ENCODE data around the gene PHACTR2. TPM values are rescaled to one million over a fixed set of nuclear protein-coding genes. Genes with fewer than 3 reads are reported as not detected.

Gene PHACTR2
- total RNA-seq, 6 donors from 2014 or later: 68.1 to 133 (median 109) TPM

DNA sequence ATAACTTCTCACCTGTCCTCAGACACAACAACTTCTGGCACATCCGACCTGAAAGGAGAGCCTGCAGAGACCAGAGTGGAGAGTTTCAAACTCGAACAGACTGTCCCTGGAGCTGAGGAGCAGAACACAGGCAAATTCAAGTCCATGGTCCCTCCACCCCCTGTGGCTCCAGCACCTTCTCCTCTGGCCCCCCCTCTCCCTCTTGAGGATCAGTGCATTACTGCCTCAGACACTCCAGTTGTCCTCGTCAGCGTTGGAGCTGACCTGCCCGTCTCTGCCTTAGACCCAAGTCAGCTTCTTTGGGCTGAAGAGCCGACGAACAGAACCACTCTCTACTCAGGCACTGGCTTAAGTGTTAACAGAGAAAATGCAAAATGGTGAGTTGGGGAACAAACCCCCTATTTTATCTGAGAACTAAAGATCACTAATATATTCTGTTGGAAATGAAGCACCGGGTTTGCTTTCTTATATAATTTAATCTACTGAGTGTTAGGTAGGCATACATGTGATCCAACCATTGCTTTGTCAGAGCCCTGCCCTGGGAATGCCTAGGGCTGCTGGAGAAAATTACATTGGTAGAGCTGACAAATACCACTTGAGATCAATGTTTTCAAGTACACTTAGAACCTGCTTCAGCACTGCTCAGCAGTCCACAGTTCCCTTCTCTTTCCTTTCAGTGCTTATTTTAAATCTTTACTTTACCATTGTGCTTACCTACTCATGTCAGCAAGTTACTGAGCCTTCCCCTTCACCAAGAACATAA lies 87.8 kb downstream of the PHACTR2 start:
- TF ChIP-seq POLR2AphosphoS5 (IDR thresholded peaks at IDR 0.05): no peak
- TF ChIP-seq, protein P1, sequence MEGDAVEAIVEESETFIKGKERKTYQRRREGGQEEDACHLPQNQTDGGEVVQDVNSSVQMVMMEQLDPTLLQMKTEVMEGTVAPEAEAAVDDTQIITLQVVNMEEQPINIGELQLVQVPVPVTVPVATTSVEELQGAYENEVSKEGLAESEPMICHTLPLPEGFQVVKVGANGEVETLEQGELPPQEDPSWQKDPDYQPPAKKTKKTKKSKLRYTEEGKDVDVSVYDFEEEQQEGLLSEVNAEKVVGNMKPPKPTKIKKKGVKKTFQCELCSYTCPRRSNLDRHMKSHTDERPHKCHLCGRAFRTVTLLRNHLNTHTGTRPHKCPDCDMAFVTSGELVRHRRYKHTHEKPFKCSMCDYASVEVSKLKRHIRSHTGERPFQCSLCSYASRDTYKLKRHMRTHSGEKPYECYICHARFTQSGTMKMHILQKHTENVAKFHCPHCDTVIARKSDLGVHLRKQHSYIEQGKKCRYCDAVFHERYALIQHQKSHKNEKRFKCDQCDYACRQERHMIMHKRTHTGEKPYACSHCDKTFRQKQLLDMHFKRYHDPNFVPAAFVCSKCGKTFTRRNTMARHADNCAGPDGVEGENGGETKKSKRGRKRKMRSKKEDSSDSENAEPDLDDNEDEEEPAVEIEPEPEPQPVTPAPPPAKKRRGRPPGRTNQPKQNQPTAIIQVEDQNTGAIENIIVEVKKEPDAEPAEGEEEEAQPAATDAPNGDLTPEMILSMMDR (IDR thresholded peaks at IDR 0.05): no peak
- TF ChIP-seq POLR2A (IDR thresholded peaks at IDR 0.05): no peak
- TF ChIP-seq EP300 (IDR thresholded peaks at IDR 0.05): no peak
- Histone ChIP-seq H3K4me3 (no peak overlapping the region), H3K9me3 (no peaks in the 10 kb centered on the region), H3K27ac (no peak overlapping the region), H3K36me3 (peaks cover 0 to 50% (median 3%) of the 10 kb centered on the region in 4 donors), H3K27me3 (no peaks in the 10 kb centered on the region), H3K4me1 (peaks cover 0 to 8% (median 0%) of the 10 kb centered on the region in 4 donors)
- 80 to 90% methylated on average over 8 of the region's 8 CpGs for WGBS, 2 donors
- no peak for DNase-seq
- peak in 1 of 2 donors; percentile 85 for ATAC-seq (ENCODE audit: low FRiP score in 2 of 2)

DNA sequence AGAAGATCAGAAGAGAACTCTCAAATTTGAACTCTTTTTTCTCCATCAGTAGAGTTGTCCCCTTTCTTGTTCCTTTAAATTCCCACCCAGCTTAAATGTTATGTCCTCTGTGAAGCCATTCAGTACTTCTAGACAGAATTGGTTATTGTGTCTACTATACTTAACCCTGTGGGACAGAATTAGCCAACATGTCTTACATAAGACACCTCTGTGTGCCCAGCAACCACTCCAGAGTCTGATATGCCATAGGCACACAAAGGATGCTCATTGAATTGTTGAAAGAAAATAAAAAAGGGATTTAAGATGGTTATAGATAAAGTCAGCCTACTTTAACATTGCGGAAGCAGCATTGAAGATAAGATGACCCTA lies 88.4 kb downstream of the PHACTR2 start:
- peaks cover 0 to 8% (median 0%) of the 10 kb centered on the region in 4 donors for H3K4me1 ChIP-seq
- peaks cover 0 to 46% (median 3%) of the 10 kb centered on the region in 4 donors for H3K36me3 ChIP-seq
- ATAC-seq (ENCODE audit: low FRiP score in 2 of 2): no peak
- TF ChIP-seq, protein P1 (IDR thresholded peaks at IDR 0.05): no peak
- no peak for TF ChIP-seq POLR2AphosphoS5 (IDR thresholded peaks at IDR 0.05)
- TF ChIP-seq POLR2A (IDR thresholded peaks at IDR 0.05): no peak
- TF ChIP-seq EP300 (IDR thresholded peaks at IDR 0.05): no peak
- no peak for DNase-seq
- H3K27ac ChIP-seq: no peak overlapping the region
- no peaks in the 10 kb centered on the region for H3K27me3 ChIP-seq
- H3K9me3 ChIP-seq: no peaks in the 10 kb centered on the region
- H3K4me3 ChIP-seq: no peak overlapping the region
- WGBS, 2 donors: 91 to 96% methylated on average over 1 of the region's 1 CpG

DNA sequence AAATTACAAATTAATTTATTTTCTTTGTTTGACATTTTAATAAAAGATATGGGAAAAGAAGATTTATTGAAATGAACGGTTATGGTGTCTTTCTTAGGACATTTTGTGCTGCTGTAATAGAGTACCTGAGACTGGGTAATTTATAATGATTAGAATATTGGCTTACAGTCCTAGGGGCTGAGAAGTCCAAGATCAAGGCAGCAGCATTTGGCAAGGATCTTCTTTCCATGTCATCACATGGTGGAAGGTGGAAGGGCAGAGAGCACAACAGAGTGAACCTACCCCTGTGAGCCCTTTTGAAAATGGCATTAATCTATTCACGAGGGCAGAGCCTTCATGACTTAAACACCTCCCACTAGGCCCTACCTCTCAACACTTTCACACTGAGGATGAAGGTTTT lies 89.7 kb downstream of the PHACTR2 start:
- TF ChIP-seq EP300 (IDR thresholded peaks at IDR 0.05): no peak
- TF ChIP-seq, protein P1 (IDR thresholded peaks at IDR 0.05): no peak
- TF ChIP-seq POLR2A (IDR thresholded peaks at IDR 0.05): no peak
- no peak for TF ChIP-seq POLR2AphosphoS5 (IDR thresholded peaks at IDR 0.05)
- H3K9me3 ChIP-seq: no peaks in the 10 kb centered on the region
- H3K4me1 ChIP-seq: peaks cover 0 to 8% (median 0%) of the 10 kb centered on the region in 4 donors
- no peaks in the 10 kb centered on the region for H3K27me3 ChIP-seq
- WGBS, 2 donors: 83 to 88% methylated on average over 2 of the region's 2 CpGs
- H3K4me3 ChIP-seq: no peak overlapping the region
- ATAC-seq (ENCODE audit: low FRiP score in 2 of 2) (no peak), DNase-seq (no peak)
- H3K36me3 ChIP-seq: peaks cover 0 to 54% (median 3%) of the 10 kb centered on the region in 4 donors
- no peak overlapping the region for H3K27ac ChIP-seq

DNA sequence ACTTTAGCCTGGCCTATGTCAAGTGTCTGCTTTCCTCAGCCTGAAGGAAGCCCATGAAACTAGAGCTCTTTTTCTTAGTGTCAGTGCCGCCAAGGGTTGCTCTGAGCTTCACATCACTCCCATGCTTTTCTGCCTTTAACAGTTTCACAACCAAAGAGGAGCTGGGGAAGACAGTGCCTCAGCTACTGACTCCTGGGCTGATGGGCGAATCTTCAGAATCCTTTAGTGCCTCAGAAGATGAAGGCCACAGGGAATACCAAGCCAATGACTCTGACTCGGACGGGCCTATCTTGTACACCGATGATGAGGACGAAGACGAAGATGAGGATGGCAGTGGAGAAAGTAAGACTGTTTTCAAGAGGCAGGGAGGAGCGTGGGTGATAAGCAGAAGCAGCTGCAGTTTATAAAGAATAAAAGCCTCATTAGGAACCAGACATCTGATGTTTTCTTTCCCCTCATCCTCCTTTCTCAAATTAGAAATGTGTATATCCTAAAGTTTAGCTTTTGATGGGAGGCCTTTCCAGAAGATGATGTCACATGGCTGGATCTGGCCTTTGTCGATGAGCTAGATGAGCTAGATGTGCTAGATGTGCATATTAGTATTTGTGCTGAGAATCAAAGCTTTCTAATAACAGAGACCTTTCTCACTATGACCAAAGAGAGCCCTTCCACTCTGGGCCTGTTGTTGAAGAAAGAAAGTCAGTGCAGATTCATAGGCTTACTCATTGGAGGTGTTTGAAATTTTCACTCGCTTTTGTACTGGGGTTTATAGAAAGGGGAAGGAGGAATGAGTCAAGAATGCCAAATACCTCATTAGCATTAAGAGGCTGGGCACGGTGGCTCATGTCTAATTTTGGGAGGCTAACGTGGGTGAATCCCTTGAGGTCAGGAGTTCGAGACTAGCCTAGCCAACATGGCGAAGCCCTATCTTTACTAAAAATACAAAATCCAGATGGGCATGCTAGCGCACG lies 94.6 kb downstream of the PHACTR2 start:
- peaks cover 0 to 62% (median 9%) of the 10 kb centered on the region in 4 donors for H3K36me3 ChIP-seq
- 87 to 92% methylated on average over 16 of the region's 16 CpGs for WGBS, 2 donors

More for the DNA sequence above, 94.6 kb downstream of the PHACTR2 start:
- H3K9me3 ChIP-seq: no peaks in the 10 kb centered on the region
- H3K27ac ChIP-seq: no peak overlapping the region
- TF ChIP-seq POLR2A (IDR thresholded peaks at IDR 0.05) (no peak), EP300 (IDR thresholded peaks at IDR 0.05) (no peak), POLR2AphosphoS5 (IDR thresholded peaks at IDR 0.05) (no peak)
- TF ChIP-seq, protein P1 (IDR thresholded peaks at IDR 0.05): no peak
- H3K4me3 ChIP-seq: no peak overlapping the region
- H3K4me1 ChIP-seq: peaks cover 0 to 15% (median 6%) of the 10 kb centered on the region in 4 donors
- H3K27me3 ChIP-seq: no peaks in the 10 kb centered on the region
- DNase-seq (no peak), ATAC-seq (ENCODE audit: low FRiP score in 2 of 2) (peak in 1 of 2 donors; percentile 39)

Measured in upper lobe of left lung (tissue), 6 donors.